Parathyroid adenoma (tissue), 2 donors: ENCODE measurements around the gene CCDC85B.
"Not testable (repeated sequence)": the region's sequence is repeated elsewhere in the genome, so short reads cannot be mapped to it uniquely, and the experiment has no call there.

Source experiments
- H2AFZ ChIP-seq: fragments of 300-600 bp; sonication (generic); one replicate; pipeline ENCODE4 v1.7.0; 2017; ENCODE audit warnings: antibody characterized with exemption, mild to moderate bottlenecking
- H3K27ac ChIP-seq: fragments of 300-600 bp; sonication (generic); one replicate; pipeline ENCODE4 v1.7.0; 2017
- H3K27me3 ChIP-seq: fragments of 300-600 bp; sonication (generic); one replicate; pipeline ENCODE4 v1.7.0; 2017; ENCODE audit warnings: low read length; ENCODE audit not compliant: control insufficient read depth, insufficient read depth
- H3K36me3 ChIP-seq: fragments of 300-600 bp; sonication (generic); one replicate; pipeline ENCODE4 v1.7.0; 2017; ENCODE audit warnings: low read length; ENCODE audit not compliant: control insufficient read depth, insufficient read depth
- H3K4me1 ChIP-seq: fragments of 300-600 bp; sonication (generic); one replicate; pipeline ENCODE4 v1.7.0; 2017; ENCODE audit warnings: control low read depth
- H3K4me2 ChIP-seq: fragments of 300-600 bp; sonication (generic); one replicate; pipeline ENCODE4 v1.7.0; 2017; ENCODE audit warnings: low read length
- H3K4me3 ChIP-seq: fragments of 300-600 bp; sonication (generic); one replicate; pipeline ENCODE4 v1.7.0; 2017; ENCODE audit warnings: low read depth, low read length
- H3K79me2 ChIP-seq: fragments of 300-600 bp; sonication (generic); one replicate; pipeline ENCODE4 v1.7.0; 2017; ENCODE audit warnings: control low read depth
- H3K9ac ChIP-seq: fragments of 300-600 bp; sonication (generic); one replicate; pipeline ENCODE4 v1.7.0; 2017; ENCODE audit warnings: mild to moderate bottlenecking
- H3K9me3 ChIP-seq: fragments of 300-600 bp; sonication (generic); one replicate; pipeline ENCODE4 v1.7.0; 2017; ENCODE audit warnings: low read length; ENCODE audit not compliant: control insufficient read depth
- CTCF ChIP-seq: fragments of 300-600 bp; sonication (generic); IDR thresholded peaks from one replicate; pipeline ENCODE4 v1.7.0; 2017; ENCODE audit warnings: antibody characterized with exemption, mild to moderate bottlenecking
- donor health status: primary hyperparathyroidism.

CCDC85B gene

GRCh38 chr11:65886826-65887722 is 3.4 kb upstream of the CCDC85B start:
- H3K9ac ChIP-seq: no peak overlapping the region
- no peaks in the 10 kb centered on the region for H3K9me3 ChIP-seq
- TF ChIP-seq CTCF: no peak
- peaks cover 8% of the 10 kb centered on the region for H3K4me1 ChIP-seq
- H3K36me3 ChIP-seq: no peaks in the 10 kb centered on the region
- H3K4me2 ChIP-seq: peak overlapping the region; percentile 70
- peak overlapping the region; percentile 77 for H3K4me3 ChIP-seq
- no peaks in the 10 kb centered on the region for H3K79me2 ChIP-seq
- H3K27ac ChIP-seq: peak overlapping the region; percentile 87
- H3K27me3 ChIP-seq: no peaks in the 10 kb centered on the region
- no peak overlapping the region for H2AFZ ChIP-seq

- Histone ChIP-seq H3K9me3 (no peaks in the 10 kb centered on the region), H3K4me3 (peak overlapping the region; percentile 77), H3K4me1 (peaks cover 8% of the 10 kb centered on the region), H3K27me3 (no peaks in the 10 kb centered on the region), H3K4me2 (peak overlapping the region; percentile 70), H3K27ac (peak overlapping the region; percentile 87), H3K9ac (no peak overlapping the region), H3K79me2 (no peaks in the 10 kb centered on the region), H3K36me3 (no peaks in the 10 kb centered on the region), H2AFZ (peak overlapping the region; percentile 76)
- no peak for TF ChIP-seq CTCF
These were observed 2.7 kb upstream of the CCDC85B start for GRCh38 chr11:65887723-65888162.

- no peaks in the 10 kb centered on the region for H3K9me3 ChIP-seq
- H3K27ac ChIP-seq: peak within 1 kb of the TSS; percentile 87
- H3K4me2 ChIP-seq: peak within 1 kb of the TSS; percentile 70
- H3K79me2 ChIP-seq: no peaks in the 10 kb centered on the region
- no peaks in the 10 kb centered on the region for H3K27me3 ChIP-seq
- H3K9ac ChIP-seq: no peak within 1 kb of the TSS
- H3K36me3 ChIP-seq: no peaks in the 10 kb centered on the region
- peaks cover 8% of the 10 kb centered on the region for H3K4me1 ChIP-seq
- H2AFZ ChIP-seq: peak within 1 kb of the TSS; percentile 76
- peak within 1 kb of the TSS; percentile 77 for H3K4me3 ChIP-seq
- peak; percentile 88 for TF ChIP-seq CTCF
These were observed 2.2 kb upstream of the CCDC85B start, which contains the start of gene FIBP for GRCh38 chr11:65888163-65888814. FIBP (minus strand) TSS chr11:65888471; CDS start chr11:65888418, 53 bp downstream.

- H3K9me3 ChIP-seq: no peaks in the 10 kb centered on the region
- peak overlapping the region; percentile 68 for H3K4me3 ChIP-seq
These were observed 1.0 kb downstream of the CCDC85B start for GRCh38 chr11:65891219-65892136.

GRCh38 chr11:65892137-65892540 is 1.7 kb downstream of the CCDC85B start:
- not testable (repeated sequence) for H3K9me3 ChIP-seq, H3K79me2 ChIP-seq, H3K4me3 ChIP-seq, H3K27me3 ChIP-seq, H3K9ac ChIP-seq, H3K36me3 ChIP-seq, H2AFZ ChIP-seq, H3K4me1 ChIP-seq
- Histone ChIP-seq H3K4me2 (peak overlapping the region; percentile 4), H3K27ac (peak overlapping the region; percentile 12)

More at GRCh38 chr11:65891219-65892136, 1.0 kb downstream of the CCDC85B start:
- Histone ChIP-seq H3K9ac (no peak overlapping the region), H3K79me2 (no peaks in the 10 kb centered on the region), H2AFZ (peak overlapping the region; percentile 88), H3K4me2 (peak overlapping the region; percentile 82), H3K27me3 (no peaks in the 10 kb centered on the region), H3K36me3 (no peaks in the 10 kb centered on the region), H3K27ac (peak overlapping the region; percentile 87), H3K4me1 (peaks cover 8% of the 10 kb centered on the region)
- peak; percentile 6 for TF ChIP-seq CTCF
